Activated naive CD8-positive, alpha-beta T cell (primary cell): ENCODE results near the gene MRPL14.

Experiments used
- H3K27ac Mint-ChIP-seq: one replicate; pipeline ENCODE4 v1.8.0; 2021; ENCODE audit warnings: mixed read lengths
- H3K27me3 Mint-ChIP-seq: one replicate; pipeline ENCODE4 v1.8.0; 2021; ENCODE audit warnings: mixed read lengths
- H3K36me3 Mint-ChIP-seq: one replicate; pipeline ENCODE4 v1.8.0; 2021; ENCODE audit warnings: mixed read lengths
- H3K4me1 Mint-ChIP-seq: one replicate; pipeline ENCODE4 v1.8.0; 2021; ENCODE audit warnings: low read depth, mixed read lengths
- H3K4me3 Mint-ChIP-seq: one replicate; pipeline ENCODE4 v1.8.0; 2021; ENCODE audit warnings: mild to moderate bottlenecking, mixed read lengths
- H3K9me3 Mint-ChIP-seq: one replicate; pipeline ENCODE4 v1.8.0; 2021; ENCODE audit warnings: low read depth, mixed read lengths

Gene MRPL14

DNA sequence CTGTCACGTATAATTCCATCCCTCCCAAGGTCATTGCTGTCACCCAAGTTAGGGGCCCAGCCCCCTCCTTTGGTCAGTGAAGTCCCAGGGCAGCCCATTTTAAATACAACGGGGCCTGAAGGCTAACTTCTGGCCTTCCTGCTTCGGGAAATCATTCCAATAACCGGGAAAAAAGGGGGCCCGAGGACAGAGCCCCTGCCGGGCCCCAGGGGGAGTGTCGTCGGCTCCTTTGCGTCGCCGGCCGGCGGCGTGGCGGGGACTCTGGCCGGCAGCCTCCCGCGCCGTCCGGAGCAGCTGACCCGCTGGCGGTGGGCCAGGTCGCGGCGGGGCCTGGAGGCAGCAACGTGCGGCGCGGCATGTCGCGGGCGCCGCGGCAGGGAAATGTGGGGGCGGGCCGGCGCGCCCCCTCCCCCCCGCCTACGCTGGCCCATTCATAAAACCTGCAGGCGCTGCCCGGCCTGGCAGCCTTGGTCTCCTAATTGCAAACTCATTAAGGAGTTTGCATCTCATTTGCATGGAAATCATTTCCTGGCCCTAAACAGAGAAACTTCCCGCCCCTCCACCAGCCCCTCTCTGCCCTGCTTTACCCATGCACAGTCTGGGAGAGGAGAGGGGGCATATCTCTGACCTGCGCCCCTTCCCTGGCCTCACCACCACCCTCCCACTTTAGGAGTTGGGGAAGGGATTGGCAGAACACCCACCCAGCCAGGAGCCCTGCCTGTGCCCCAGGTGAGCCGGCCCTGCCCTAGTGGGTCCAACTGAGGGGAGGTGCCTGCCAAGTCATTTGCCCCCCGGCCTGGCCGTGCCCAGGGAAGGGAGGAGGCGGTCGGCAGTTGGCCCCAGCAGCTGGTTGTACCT lies 50.7 kb downstream of the MRPL14 start:
- Mint-ChIP-seq H3K9me3 (no peaks in the 10 kb centered on the region), H3K4me3 (no peak overlapping the region), H3K36me3 (no peaks in the 10 kb centered on the region), H3K27ac (no peak overlapping the region), H3K4me1 (peaks cover 16% of the 10 kb centered on the region), H3K27me3 (peaks cover 7% of the 10 kb centered on the region)

DNA sequence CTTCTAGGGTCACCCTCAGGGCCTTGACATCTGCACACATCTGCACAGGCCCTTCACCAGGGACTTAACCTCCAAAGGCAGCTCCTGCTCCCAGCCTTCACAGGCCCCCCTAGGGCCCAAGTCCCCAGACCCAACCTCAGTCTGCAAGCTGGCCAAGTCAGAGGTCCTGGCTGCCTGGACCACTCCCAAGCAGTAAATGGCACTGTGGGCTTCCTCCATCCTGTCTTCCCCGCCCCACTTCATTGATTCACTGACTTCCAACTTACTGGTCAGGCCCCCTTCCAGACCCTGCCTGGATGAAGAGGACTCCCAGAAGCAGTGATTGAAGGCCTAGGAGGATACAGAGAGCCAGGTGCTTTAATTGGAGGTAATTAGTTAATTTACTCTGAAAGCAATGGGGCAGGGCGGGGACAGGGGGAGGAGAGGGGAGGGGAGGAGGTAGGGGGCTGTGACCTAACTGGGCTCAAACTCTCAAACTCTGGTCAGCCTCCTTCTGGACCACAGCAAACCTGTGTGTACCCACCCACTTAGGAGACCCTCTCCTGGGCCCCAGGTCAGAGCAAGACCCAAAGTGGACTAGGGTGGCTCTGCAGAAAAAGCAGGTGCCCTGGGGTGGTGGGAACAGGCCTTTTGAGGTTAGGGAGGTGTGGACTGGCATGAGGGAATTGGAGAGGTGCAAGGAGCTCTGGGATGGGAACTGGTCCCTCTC lies 51.5 kb downstream of the MRPL14 start:
- peaks cover 7% of the 10 kb centered on the region for H3K27me3 Mint-ChIP-seq
- no peak overlapping the region for H3K27ac Mint-ChIP-seq
- H3K4me1 Mint-ChIP-seq, result peaks cover 16% of the 10 kb centered on the region
- H3K9me3 Mint-ChIP-seq, result no peaks in the 10 kb centered on the region
- H3K36me3 Mint-ChIP-seq, result no peaks in the 10 kb centered on the region
- H3K4me3 Mint-ChIP-seq, result no peak overlapping the region

DNA sequence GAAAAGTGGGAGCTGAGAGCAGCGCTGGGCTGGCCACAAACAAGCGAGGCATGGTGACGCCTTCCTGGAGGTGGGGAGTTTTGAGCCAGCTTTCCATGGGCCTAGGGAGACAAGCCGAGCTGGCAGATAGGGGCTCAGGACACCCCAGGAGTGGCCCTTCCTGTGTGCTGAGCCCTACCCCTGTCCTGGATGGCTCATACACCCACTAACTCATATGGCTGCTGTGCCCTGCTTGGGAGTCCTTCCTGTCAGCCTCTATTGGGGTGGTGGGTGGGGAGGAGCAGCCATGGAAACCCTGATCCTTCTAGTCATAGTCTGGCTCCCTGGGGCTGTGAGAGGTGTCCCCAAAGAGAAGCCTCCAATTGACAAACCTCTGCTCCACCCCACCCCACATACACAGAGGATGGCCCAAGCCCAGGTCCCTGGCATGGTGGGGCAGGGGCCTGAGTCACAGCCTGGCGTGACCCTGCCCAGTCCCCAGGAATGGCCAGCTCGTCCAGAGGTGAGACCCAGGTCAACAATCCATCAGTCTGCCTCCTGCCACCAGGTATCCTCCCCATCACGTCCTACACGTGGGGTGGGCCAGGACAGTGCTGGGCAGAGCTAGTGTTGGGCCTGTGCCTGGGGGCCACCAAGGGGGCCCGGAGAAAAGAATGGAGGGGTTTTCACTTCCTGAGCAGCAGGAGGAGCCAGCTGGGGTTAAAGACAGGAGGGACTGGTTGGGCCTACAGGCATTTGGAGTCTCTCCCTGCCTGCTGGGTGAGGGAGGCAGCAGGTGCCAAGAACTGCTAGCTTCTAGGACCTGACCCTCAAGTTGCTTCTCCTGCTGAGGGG lies 52.2 kb downstream of the MRPL14 start:
- Mint-ChIP-seq H3K27me3 (peaks cover 9% of the 10 kb centered on the region), H3K27ac (no peak overlapping the region), H3K4me3 (no peak overlapping the region), H3K4me1 (peaks cover 16% of the 10 kb centered on the region), H3K9me3 (no peaks in the 10 kb centered on the region), H3K36me3 (no peaks in the 10 kb centered on the region)

DNA sequence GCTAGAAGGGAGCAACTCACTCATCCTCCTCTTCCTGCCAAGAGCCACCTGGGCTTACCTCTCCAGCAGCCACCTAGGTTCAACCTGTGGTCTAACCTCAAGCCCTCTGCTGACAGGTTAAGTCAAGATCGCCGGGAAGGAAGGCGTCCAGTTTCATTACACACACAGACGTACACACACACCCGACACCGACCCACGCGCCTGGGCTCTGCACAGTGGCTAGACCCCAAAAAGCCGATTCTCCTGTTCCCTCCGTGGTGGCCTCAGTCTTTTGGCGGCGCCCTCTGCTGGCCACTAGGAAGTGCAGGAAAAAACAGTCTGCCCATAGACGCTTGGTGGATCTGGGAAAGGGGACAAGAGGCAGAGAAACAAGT lies 52.8 kb downstream of the MRPL14 start:
- peak overlapping the region; percentile 86 for H3K4me3 Mint-ChIP-seq
- H3K9me3 Mint-ChIP-seq, result no peaks in the 10 kb centered on the region
- H3K27me3 Mint-ChIP-seq, result peaks cover 9% of the 10 kb centered on the region
- no peaks in the 10 kb centered on the region for H3K36me3 Mint-ChIP-seq
- H3K4me1 Mint-ChIP-seq, result peaks cover 16% of the 10 kb centered on the region
- no peak overlapping the region for H3K27ac Mint-ChIP-seq

DNA sequence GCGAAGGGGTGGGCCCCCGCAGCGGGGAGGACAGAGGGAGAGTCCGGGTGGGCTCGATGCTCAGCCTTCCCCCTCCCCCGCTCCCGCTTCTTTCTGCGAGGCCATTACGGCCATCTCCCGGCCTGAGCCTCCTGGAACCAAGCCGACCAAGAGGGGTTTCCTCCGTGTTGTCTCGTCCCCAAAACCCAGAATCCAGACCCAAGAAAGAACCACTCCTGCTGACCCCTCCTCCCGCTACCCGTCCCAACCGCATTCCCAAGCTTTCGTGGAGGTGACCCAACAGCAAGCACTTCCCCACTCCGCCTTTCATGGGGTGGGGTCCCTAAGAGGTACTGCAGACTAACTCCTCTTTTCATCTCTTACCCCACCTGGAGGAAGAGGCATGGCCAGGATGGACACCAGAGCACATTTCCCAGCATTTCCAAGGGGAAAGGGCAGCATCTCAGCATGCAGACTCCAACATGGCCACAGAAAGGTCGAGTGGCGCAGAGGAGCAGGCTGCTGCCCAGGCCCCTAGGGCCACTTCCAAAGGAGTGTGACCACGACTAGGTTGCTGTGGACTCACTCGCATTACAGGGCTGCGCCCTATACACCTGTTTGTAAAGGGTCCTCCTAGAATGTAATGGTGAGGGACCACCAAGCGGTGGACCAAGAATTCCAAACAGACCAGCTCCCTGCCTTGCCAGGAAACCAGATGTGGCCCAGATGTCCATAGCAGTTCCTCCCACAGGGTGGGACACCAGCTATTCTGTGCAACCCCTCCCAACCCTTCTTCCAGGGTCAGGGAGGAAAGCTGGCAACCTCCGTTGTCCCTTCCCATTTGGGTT lies 53.4 kb downstream of the MRPL14 start:
- Mint-ChIP-seq H3K36me3 (no peaks in the 10 kb centered on the region), H3K27ac (peak overlapping the region; percentile 54), H3K9me3 (no peaks in the 10 kb centered on the region), H3K4me1 (peaks cover 16% of the 10 kb centered on the region), H3K4me3 (peak overlapping the region; percentile 86), H3K27me3 (peaks cover 5% of the 10 kb centered on the region)

DNA sequence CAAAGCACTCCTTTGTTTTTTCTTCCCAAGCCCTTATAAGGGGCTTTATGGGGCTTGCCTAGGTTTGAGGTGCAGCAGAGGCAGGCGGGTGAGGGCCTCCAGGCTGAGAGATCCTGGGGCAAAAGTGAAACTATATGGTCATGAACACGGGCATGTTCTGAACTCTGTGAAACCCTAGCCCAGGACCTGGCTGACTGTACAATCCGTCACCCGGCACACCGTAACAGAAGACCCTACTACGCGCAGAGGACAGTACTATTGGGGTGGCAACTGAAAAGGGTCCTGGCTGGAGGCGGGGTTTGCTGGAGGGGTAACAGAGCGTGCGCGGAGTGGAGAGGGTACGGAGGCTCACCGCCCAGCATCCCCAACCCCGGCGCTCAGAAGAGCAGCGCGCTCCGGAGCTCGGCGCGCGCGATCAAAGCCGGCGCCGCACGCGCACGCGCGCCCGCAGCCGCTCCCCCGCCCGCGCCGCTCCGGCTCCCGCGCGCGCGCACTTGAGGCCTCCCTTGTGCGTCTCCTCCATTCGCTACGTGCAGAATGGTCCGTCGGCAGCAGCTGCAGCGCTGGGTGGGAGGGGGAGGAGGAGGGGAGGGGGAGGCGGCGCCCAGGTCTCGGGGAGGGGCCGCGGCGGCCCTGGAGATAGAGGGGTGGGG lies 54.2 kb downstream of the MRPL14 start:
- Mint-ChIP-seq H3K4me3 (peak overlapping the region; percentile 87), H3K27ac (peak overlapping the region; percentile 3), H3K27me3 (peaks cover 4% of the 10 kb centered on the region), H3K9me3 (no peaks in the 10 kb centered on the region), H3K4me1 (peaks cover 16% of the 10 kb centered on the region), H3K36me3 (no peaks in the 10 kb centered on the region)

DNA sequence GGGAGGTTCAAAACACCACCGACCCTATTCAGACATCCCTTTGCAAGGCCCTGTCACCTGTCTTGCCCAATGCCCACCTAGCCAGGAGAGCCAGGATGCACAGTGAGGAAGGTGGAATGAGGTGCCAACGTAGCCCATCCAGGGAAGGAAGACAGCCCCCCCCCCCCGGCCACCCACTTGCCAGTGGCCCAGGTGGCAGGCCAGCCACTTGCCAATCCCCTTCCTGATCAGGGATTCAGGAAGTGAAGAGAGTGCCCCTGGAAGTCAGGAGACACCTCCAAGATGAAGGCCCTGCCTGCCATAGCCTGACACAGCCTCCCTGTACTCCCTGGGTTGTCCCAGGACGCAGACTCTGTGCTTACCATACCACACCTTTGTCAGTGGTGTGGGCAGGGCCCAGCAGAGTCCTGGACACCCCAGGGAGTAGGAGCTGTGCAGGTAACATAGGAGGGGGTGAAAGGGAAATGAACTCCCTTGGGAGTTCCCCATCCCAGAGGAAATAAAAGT lies 54.7 kb downstream of the MRPL14 start:
- Mint-ChIP-seq H3K4me1 (peaks cover 16% of the 10 kb centered on the region), H3K36me3 (no peaks in the 10 kb centered on the region), H3K27ac (no peak overlapping the region), H3K27me3 (peaks cover 2% of the 10 kb centered on the region), H3K4me3 (peak overlapping the region; percentile 87), H3K9me3 (no peaks in the 10 kb centered on the region)

DNA sequence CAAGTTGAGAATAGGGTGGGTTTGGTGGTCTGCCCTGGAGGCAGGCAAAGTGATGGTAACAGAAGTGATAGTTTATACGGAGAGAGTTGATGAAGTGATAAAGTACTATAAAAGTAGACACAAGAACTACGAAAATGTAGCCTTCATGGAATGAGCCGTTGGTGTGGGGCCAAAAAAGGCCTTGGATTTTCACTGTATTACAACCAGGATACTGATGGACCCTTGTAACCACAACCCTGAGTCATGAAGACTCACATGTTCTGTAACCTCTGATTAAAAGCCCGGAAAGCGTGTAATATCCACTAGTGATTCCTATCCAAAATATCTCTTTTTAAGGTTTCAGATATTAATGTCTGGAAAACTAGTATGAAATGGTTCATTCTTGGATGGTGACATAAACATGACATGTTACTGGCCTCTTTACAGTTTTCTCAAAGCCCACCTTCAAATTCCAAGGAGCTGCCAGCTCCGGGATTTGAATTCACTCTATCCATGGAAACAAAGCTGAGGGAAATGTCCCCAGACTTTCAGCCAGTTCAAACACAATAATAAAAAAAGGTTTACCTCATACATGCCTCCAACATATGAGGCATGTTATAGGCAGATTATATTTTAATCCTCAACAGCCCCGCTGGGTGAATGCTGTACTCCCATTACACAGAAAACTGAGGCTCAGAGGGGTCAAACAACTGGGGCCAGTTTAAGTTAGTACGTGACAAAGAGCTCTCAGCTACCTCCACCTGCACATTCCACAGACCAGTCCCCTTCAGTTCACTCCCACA lies 55.4 kb downstream of the MRPL14 start:
- H3K4me3 Mint-ChIP-seq, result peak overlapping the region; percentile 75
- no peaks in the 10 kb centered on the region for H3K36me3 Mint-ChIP-seq
- H3K4me1 Mint-ChIP-seq, result peaks cover 16% of the 10 kb centered on the region
- no peak overlapping the region for H3K27ac Mint-ChIP-seq
- no peaks in the 10 kb centered on the region for H3K9me3 Mint-ChIP-seq
- H3K27me3 Mint-ChIP-seq, result peaks cover 2% of the 10 kb centered on the region

DNA sequence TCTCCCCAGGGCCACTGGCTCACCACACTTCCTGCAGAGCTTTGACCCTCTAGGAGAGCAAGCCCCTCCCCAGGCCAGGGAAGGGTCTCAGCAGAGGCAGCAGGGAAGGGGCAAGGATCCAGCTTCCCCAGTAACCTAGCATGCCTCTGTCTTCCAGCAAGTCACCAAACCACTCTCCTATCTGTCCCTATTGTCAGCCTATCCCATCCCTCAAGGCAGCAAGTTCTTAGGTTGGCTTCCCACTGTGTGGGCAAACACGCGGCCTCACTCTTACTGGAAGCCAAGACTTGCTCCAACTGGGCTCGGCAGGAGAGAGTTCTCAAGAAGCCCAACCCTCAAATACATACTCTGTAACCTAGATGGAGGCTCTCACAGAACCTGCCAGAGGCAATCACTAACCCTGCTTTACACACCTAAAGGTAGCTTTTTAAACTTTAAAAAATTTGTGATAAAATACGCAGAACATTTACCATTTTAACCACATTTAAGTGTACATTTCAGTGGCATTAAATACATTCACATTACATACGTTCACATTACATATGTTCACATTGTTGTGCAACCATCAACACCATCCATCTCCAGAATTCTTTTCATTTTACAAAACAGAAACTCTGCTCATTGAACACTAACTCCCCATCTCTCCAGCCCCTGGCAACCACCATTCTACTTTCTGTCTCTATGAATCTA lies 58.5 kb downstream of the MRPL14 start:
- H3K27ac Mint-ChIP-seq, result no peak overlapping the region

DNA sequence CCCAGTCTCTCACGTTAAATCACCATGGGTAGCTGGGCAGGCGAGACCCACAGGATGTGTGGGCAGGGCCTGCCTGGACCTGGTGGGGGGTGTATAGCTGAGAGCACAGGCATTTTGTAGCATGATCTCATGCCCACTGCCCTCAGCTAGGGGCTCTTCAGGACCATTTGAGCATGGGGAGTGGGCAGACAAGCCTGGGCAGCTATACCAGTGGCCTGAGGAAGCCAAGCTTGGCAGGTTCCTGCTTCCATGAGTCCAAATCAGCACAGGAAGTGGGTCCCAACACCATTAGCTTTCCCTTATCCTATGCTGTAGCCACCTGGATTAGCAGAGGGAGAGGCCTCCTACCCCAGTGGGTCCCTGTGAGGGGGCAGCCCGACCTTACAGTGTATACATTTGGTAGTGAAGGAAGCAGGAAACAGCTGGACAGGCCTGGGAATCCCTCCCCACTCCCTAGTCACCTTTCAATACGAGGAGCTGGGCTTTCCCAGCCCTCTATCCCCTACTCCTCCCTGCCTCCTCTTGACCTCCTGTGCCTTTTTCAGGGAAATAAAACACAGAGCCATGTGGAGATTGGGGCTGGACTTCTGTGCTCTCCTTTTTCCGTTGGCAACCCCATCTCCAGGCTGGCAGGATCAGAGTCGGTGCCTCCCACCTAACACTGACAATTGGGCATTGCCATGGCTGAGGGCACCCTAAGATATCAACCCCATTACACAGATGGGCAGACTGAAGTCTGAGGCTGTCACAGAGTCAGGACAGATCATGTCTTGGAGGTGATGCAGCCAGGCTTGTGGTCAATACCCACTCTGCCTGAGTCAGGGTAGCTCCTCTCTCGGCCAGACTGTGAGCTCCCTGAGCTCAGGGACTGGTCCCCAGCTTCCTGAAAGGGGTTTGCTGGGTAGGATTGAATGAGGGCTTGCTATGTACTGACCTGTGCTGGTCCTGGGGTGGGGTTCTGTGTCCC lies 59.8 kb downstream of the MRPL14 start:
- peaks cover 2% of the 10 kb centered on the region for H3K27me3 Mint-ChIP-seq
- H3K27ac Mint-ChIP-seq, result no peak overlapping the region
- no peaks in the 10 kb centered on the region for H3K4me1 Mint-ChIP-seq
- H3K36me3 Mint-ChIP-seq, result no peaks in the 10 kb centered on the region
- H3K4me3 Mint-ChIP-seq, result no peak overlapping the region
- H3K9me3 Mint-ChIP-seq, result no peaks in the 10 kb centered on the region

More for the DNA sequence above, 58.5 kb downstream of the MRPL14 start:
- Mint-ChIP-seq H3K4me1 (peaks cover 7% of the 10 kb centered on the region), H3K36me3 (no peaks in the 10 kb centered on the region), H3K27me3 (peaks cover 2% of the 10 kb centered on the region), H3K9me3 (no peaks in the 10 kb centered on the region), H3K4me3 (no peak overlapping the region)

DNA sequence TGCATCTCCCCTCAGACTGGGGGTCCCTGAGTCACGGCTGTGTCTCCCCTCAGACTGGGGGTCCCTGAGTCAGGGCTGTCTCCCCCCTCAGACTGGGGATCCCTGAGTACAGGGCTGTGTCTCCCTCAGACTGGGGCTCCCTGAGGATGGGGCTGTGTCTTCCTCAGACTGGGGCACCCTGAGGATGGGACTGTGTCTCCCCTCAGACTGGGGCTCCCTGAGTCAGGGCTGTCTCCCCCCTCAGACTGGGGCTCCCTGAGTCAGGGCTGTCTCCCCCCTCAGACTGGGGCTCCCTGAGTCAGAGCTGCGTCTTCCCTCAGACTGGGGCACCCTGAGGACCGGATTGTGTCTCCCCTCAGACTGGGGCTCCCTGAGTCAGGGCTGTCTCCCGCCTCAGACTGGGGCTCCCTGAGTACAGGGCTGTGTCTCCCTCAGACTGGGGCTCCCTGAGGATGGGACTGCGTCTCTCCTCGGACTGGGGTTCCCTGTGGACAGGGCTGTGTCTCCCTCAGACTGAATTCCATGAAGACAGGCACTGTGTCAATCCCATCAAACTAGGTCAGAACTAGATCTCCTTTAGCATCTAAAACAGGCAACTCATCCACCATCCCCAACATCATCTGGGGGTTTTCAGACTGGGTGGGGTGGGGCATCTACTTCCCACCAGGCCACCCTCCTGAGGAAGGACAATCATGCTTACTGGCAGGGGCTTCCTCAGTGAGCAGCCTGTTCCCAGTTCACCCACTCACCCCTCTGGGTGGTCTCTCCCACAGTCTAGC lies 60.7 kb downstream of the MRPL14 start:
- H3K4me1 Mint-ChIP-seq, result no peaks in the 10 kb centered on the region
- no peak overlapping the region for H3K27ac Mint-ChIP-seq
- no peaks in the 10 kb centered on the region for H3K36me3 Mint-ChIP-seq
- no peak overlapping the region for H3K4me3 Mint-ChIP-seq
- H3K9me3 Mint-ChIP-seq, result no peaks in the 10 kb centered on the region
- H3K27me3 Mint-ChIP-seq, result peaks cover 2% of the 10 kb centered on the region
